ENCODE results near the gene FCHSD1.

GRCh38 chr5:141669520-141669919 is 18.3 kb upstream of the FCHSD1 start:
- TF ChIP-seq YY1 (IDR thresholded peaks at IDR 0.05; ENCODE audit: low read depth): no peak
- TF ChIP-seq CTCF (IDR thresholded peaks at IDR 0.05): no peak; the same call in 1 of the 2 replicates
- TF ChIP-seq MAX (IDR thresholded peaks at IDR 0.05; ENCODE audit: low read depth): no peak
- TF ChIP-seq POLR2AphosphoS5 (IDR thresholded peaks at IDR 0.05; ENCODE audit: low read depth, low read length): no peak
- no peak for TF ChIP-seq GABPA (IDR thresholded peaks at IDR 0.05; ENCODE audit: low read depth)
- TF ChIP-seq PBX3 (IDR thresholded peaks at IDR 0.05): no peak
- no peak for TF ChIP-seq ZBTB33 (IDR thresholded peaks at IDR 0.05; ENCODE audit: borderline replicate concordance, low read depth)
- TF ChIP-seq TAF1 (IDR thresholded peaks at IDR 0.05; ENCODE audit: borderline replicate concordance, low read depth, low read length): no peak
- no peak for TF ChIP-seq JUND (IDR thresholded peaks at IDR 0.05)
- no peak for TF ChIP-seq EP300 (IDR thresholded peaks at IDR 0.05; ENCODE audit: borderline replicate concordance in 1 of 2, low read depth in 1 of 2, low read length in 1 of 2)
- TF ChIP-seq REST (IDR thresholded peaks at IDR 0.05; ENCODE audit: low read depth, low read length): no peak
- no peak for TF ChIP-seq USF2 (IDR thresholded peaks at IDR 0.05; ENCODE audit: borderline replicate concordance, low read depth, low read length)
- no peak for TF ChIP-seq GATA2 (CRISPR knock-in tag; IDR thresholded peaks at IDR 0.05)
